SU-DHL-6 (cell line): ENCODE results near the gene CHST5.

ENCODE experiments used
- H2AFZ ChIP-seq: fragments of 200-600 bp; sonication (generic); 2 replicates; pipeline ENCODE4 v1.6.1; 2014; ENCODE audit warnings: low read depth, mild to moderate bottlenecking, moderate library complexity, mixed read lengths, antibody characterized with exemption, low read length; ENCODE audit not compliant: severe bottlenecking
- H3F3A ChIP-seq: fragments of 200-600 bp; shearing (Covaris generic); 2 replicates; pipeline ENCODE4 v1.6.0; 2016; ENCODE audit warnings: antibody characterized with exemption, mild to moderate bottlenecking; ENCODE audit not compliant: insufficient read depth
- H3K27ac ChIP-seq: fragments of 200-600 bp; sonication (generic); 2 replicates; pipeline ENCODE4 v1.5.1; 2016; ENCODE audit warnings: low read depth, mild to moderate bottlenecking, low read length, moderate library complexity, mixed read lengths
- H3K27me3 ChIP-seq: fragments of 200-600 bp; sonication (generic), shearing (Covaris generic); 2 replicates; pipeline ENCODE4 v1.6.0; 2014; ENCODE audit warnings: mild to moderate bottlenecking, low read length
- H3K36me3 ChIP-seq: fragments of 200-600 bp; sonication (generic); 2 replicates; pipeline ENCODE4 v1.6.1; 2014; ENCODE audit warnings: mild to moderate bottlenecking, low read length, mixed read lengths
- H3K4me2 ChIP-seq: fragments of 300-600, 200-600 bp; shearing (Covaris generic), sonication (generic); 2 replicates; pipeline ENCODE4 v1.6.0; 2014; ENCODE audit warnings: low read length, low read depth, mild to moderate bottlenecking; ENCODE audit not compliant: poor library complexity, severe bottlenecking
- H3K4me3 ChIP-seq: fragments of 200-600 bp; sonication (generic); 2 replicates; pipeline ENCODE4 v1.5.1; 2014; ENCODE audit warnings: antibody characterized with exemption, low read length, mild to moderate bottlenecking, mixed read lengths; ENCODE audit not compliant: insufficient read depth, poor library complexity, severe bottlenecking
- H3K79me2 ChIP-seq: fragments of 200-600 bp; sonication (generic); 2 replicates; pipeline ENCODE4 v1.6.1; 2014; ENCODE audit warnings: mild to moderate bottlenecking, low read length, moderate library complexity; ENCODE audit not compliant: insufficient read depth
- H3K9ac ChIP-seq: fragments of 200-600 bp; sonication (generic); 2 replicates; pipeline ENCODE4 v1.7.0; 2014; ENCODE audit warnings: mild to moderate bottlenecking, low read length
- H3K9me2 ChIP-seq: fragments of 200-600 bp; sonication (generic); replicated peaks from 2 replicates; pipeline ENCODE4 v1.6.1; 2014; ENCODE audit warnings: low read length; ENCODE audit not compliant: insufficient read depth
- H3K9me3 ChIP-seq: fragments of 200-600 bp; sonication (generic); 2 replicates; pipeline ENCODE4 v1.6.1; 2014; ENCODE audit warnings: low read length, mixed read lengths; ENCODE audit not compliant: insufficient read depth
- H4K20me1 ChIP-seq: fragments of 200-600 bp; sonication (generic); 2 replicates; pipeline ENCODE4 v1.6.1; 2014; ENCODE audit warnings: low read depth, mild to moderate bottlenecking, antibody characterized with exemption, low read length, moderate library complexity, mixed read lengths
- CTCF ChIP-seq: fragments of 200-600 bp; sonication (generic); IDR thresholded peaks from one replicate; pipeline ENCODE4 v1.5.1; 2017; ENCODE audit warnings: antibody characterized with exemption, mild to moderate bottlenecking, low read length, moderate library complexity; ENCODE audit not compliant: insufficient read depth, poor library complexity, severe bottlenecking
- EZH2phosphoT487 ChIP-seq: fragments of 200-600 bp; sonication (generic), shearing (Covaris generic); conservative IDR thresholded peaks from 2 replicates; pipeline ENCODE4 v1.6.1; 2018; ENCODE audit warnings: mild to moderate bottlenecking, antibody characterized with exemption, low read length, moderate library complexity, mixed read lengths

Gene CHST5

GRCh38 chr16:75529056-75529905, 6.6 kb downstream of the CHST5 start:
- H3F3A ChIP-seq: no peaks in the 10 kb centered on the region
- no peaks in the 10 kb centered on the region for H3K36me3 ChIP-seq
- no peak overlapping the region for H3K27ac ChIP-seq
- no peaks in the 10 kb centered on the region for H4K20me1 ChIP-seq
- H3K4me3 ChIP-seq: no peak overlapping the region
- TF ChIP-seq EZH2phosphoT487 (no peak), CTCF (no peak)
- H3K9me3 ChIP-seq: no peaks in the 10 kb centered on the region
- H3K9me2 ChIP-seq: no peaks in the 10 kb centered on the region
- H3K79me2 ChIP-seq: no peaks in the 10 kb centered on the region
- H3K9ac ChIP-seq: no peak overlapping the region
- no peaks in the 10 kb centered on the region for H3K27me3 ChIP-seq
- no peak overlapping the region for H3K4me2 ChIP-seq
- no peak overlapping the region for H2AFZ ChIP-seq

GRCh38 chr16:75527825-75528299, 8.0 kb downstream of the CHST5 start:
- TF ChIP-seq EZH2phosphoT487: no peak
- TF ChIP-seq CTCF: no peak
- no peaks in the 10 kb centered on the region for H3K27me3 ChIP-seq
- no peaks in the 10 kb centered on the region for H4K20me1 ChIP-seq
- no peaks in the 10 kb centered on the region for H3K9me2 ChIP-seq
- H3K27ac ChIP-seq: no peak overlapping the region
- H3K4me2 ChIP-seq: no peak overlapping the region
- H2AFZ ChIP-seq: no peak overlapping the region
- no peaks in the 10 kb centered on the region for H3K9me3 ChIP-seq
- H3F3A ChIP-seq: no peaks in the 10 kb centered on the region
- H3K36me3 ChIP-seq: no peaks in the 10 kb centered on the region
- no peak overlapping the region for H3K4me3 ChIP-seq
- H3K79me2 ChIP-seq: no peaks in the 10 kb centered on the region
- no peak overlapping the region for H3K9ac ChIP-seq

- Histone ChIP-seq H3F3A (no peaks in the 10 kb centered on the region), H4K20me1 (no peaks in the 10 kb centered on the region), H3K4me2 (no peak overlapping the region), H3K27ac (no peak overlapping the region), H3K9ac (no peak overlapping the region), H3K79me2 (no peaks in the 10 kb centered on the region), H3K9me2 (no peaks in the 10 kb centered on the region), H3K27me3 (no peaks in the 10 kb centered on the region), H3K4me3 (no peak overlapping the region), H2AFZ (no peak overlapping the region), H3K36me3 (no peaks in the 10 kb centered on the region), H3K9me3 (no peaks in the 10 kb centered on the region)
- no peak for TF ChIP-seq EZH2phosphoT487
- no peak for TF ChIP-seq CTCF
Observed at GRCh38 chr16:75526032-75526790, 9.7 kb downstream of the CHST5 start.
